Left ventricle myocardium superior (tissue), 1 donor: ENCODE measurements around the gene HOXB5. TPM values are rescaled to one million over a fixed set of nuclear protein-coding genes. Genes with fewer than 3 reads are reported as not detected.

ENCODE experiments used
- ATAC-seq: fragments of 200-7000 bp; cut with Tn5 transposase; one replicate; pipeline ENCODE4 v1.9.1; 2020; ENCODE audit warnings: mild to moderate bottlenecking, moderate library complexity
- DNase-seq: peaks from one replicate; pipeline ENCODE4 v3.0.0-alpha.2; 2020
- intact Hi-C: fragments of 100-400 bp; cut with micrococcal nuclease; formaldehyde crosslinking; loops from one replicate; pipeline ENCODE4 v1.11.0; 2022
- total RNA-seq: library from RNA; stranded (reverse); fragmentation: NEBNext Ultra II Directional; extraction: Animal tissue kit (Norgen Biotek cat#: 25700); gene quantifications from one replicate; pipeline ENCODE4 v1.2.1, GENCODE V29; 2021
- donor health status: DM: no; HTN: yes; CAD: no; lungs with severe emphysema.

HOXB5 gene
- total RNA-seq, 1 donor from 2014 or later: not detected

- no peak for DNase-seq
- intact Hi-C loops: no loop called here
- ATAC-seq: no peak
Measured at GRCh38 chr17:48594538-48595277, 1.1 kb upstream of the HOXB5 start.

- intact Hi-C loops: no loop called here
- ATAC-seq: peak; percentile 72
- DNase-seq: peak; percentile 85
Measured at GRCh38 chr17:48593840-48594537, 410 bp upstream of the HOXB5 start.

- intact Hi-C loops: no loop called here
- no peak for ATAC-seq
Measured at GRCh38 chr17:48592577-48592976, 1.0 kb downstream of the HOXB5 start.

GRCh38 chr17:48592057-48592514, 1.5 kb downstream of the HOXB5 start:
- intact Hi-C loops: no loop called here

More at GRCh38 chr17:48592577-48592976, 1.0 kb downstream of the HOXB5 start:
- DNase-seq: no peak

GRCh38 chr17:48591255-48592056, 2.1 kb downstream of the HOXB5 start:
- intact Hi-C loops: no loop called here
- DNase-seq (no peak), ATAC-seq (no peak)

More at GRCh38 chr17:48592057-48592514, 1.5 kb downstream of the HOXB5 start:
- DNase-seq (no peak), ATAC-seq (no peak)

GRCh38 chr17:48590607-48591161, 2.9 kb downstream of the HOXB5 start:
- ATAC-seq (no peak), DNase-seq (no peak)
- intact Hi-C loops: no loop called here

- ATAC-seq (no peak), DNase-seq (no peak)
- intact Hi-C loops: no loop called here
Measured at GRCh38 chr17:48589831-48590606, 3.6 kb downstream of the HOXB5 start, which contains the start of gene HOXB3. TSS of gene HOXB3 (minus strand) at chr17:48590241. CDS start at chr17:48552474, 37,767 bp downstream.

GRCh38 chr17:48589060-48589830, 4.3 kb downstream of the HOXB5 start:
- DNase-seq: no peak
- no peak for ATAC-seq
- intact Hi-C loops: no loop called here

GRCh38 chr17:48588528-48588927, 5.1 kb downstream of the HOXB5 start:
- no peak for ATAC-seq
- intact Hi-C loops: no loop called here
- no peak for DNase-seq

- no peak for ATAC-seq
- intact Hi-C loops: no loop called here
- no peak for DNase-seq
Measured at GRCh38 chr17:48588074-48588415, 5.5 kb downstream of the HOXB5 start.

GRCh38 chr17:48587276-48588073, 6.1 kb downstream of the HOXB5 start:
- DNase-seq (no peak), ATAC-seq (no peak)
- intact Hi-C loops: no loop called here

- DNase-seq (no peak), ATAC-seq (no peak)
- intact Hi-C loops: no loop called here
Measured at GRCh38 chr17:48586355-48587258, 7.0 kb downstream of the HOXB5 start.

GRCh38 chr17:48584223-48584741, 9.3 kb downstream of the HOXB5 start:
- ATAC-seq: no peak
- intact Hi-C loops: no loop called here

GRCh38 chr17:48583708-48584222, 9.8 kb downstream of the HOXB5 start:
- intact Hi-C loops: no loop called here
- no peak for ATAC-seq
- DNase-seq: no peak

More at GRCh38 chr17:48584223-48584741, 9.3 kb downstream of the HOXB5 start:
- DNase-seq: no peak

GRCh38 chr17:48582750-48583069, 10.9 kb downstream of the HOXB5 start:
- ATAC-seq: no peak
- intact Hi-C loops: no loop called here

More at GRCh38 chr17:48582750-48583069, 10.9 kb downstream of the HOXB5 start:
- DNase-seq: no peak
